ENCODE measurements around the gene ZNF280B.
"Not testable (repeated sequence)": the region's sequence is repeated elsewhere in the genome, so short reads cannot be mapped to it uniquely, and the experiment has no call there.

ZNF280B gene

DNA sequence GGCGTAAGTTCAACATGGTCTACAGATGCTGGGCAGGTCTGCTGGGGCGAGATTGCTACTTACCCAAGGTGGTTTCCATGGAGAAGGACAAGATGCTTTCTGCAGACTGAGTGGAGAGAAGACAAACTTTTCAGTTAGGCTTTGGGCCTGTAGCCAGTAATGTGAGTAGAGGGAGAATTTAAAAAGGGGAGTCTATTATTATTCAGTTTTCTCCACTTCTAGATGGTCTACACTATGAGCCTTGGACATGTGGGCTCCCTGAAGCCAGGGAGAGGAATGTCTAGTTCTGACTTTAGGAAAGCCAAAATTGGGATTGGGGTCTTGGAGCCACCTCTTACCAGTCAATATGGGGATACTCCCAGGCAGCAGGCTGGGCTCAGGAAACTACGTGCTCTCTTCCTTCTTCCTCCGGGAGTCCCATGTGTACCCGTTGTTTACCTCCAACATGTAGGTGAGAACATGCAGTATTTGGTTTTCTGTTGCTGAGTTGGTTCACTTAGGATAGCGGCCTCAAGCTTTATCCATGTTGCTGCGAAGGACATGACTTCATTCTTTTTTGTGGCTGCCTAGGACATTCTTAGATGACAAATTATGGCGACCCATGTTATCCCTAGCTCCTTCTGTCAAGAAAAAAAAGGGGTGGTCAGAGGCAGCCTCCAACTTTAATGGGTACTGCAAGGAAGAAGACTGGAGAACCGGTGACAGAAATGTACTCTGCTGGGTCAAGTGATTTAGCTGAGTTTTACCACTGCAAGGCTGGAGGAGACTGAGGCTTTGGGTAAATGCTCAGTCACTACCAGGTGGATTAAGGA is 26.3 kb upstream of the ZNF280B start:
- Histone ChIP-seq H3K4me1 (ENCODE audit: insufficient read depth, low read length) (no peaks in the 10 kb centered on the region), H4K20me1 (ENCODE audit: insufficient read depth, low read length) (no peaks in the 10 kb centered on the region), H2AFZ (ENCODE audit: low read depth, low read length) (no peak overlapping the region)

DNA sequence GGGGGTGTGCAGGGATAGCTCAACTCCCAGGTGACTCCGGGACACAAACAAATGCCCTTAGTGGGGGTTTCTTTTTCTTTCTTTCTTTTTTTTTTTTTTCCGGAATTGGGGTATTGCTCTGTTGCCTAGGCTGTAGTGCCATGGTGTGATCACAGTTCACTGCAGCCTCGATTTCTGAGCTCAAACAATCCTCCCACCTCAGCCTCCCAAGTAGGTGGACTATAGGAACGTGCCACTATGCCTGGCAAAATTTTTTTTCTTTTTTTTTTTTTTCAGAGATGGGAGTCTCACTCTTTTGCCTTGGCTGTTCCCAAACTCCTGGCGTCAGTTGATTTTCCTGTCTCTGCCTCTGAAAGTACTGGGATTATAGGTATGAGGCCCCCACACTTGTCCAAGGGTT is 25.3 kb upstream of the ZNF280B start:
- Histone ChIP-seq H3K4me2 (ENCODE audit: insufficient read depth, low read length) (no peak overlapping the region), H3K4me1 (ENCODE audit: insufficient read depth, low read length) (no peaks in the 10 kb centered on the region), H3K36me3 (ENCODE audit: insufficient read depth, low read length) (no peaks in the 10 kb centered on the region), H3K9ac (ENCODE audit: low read depth, low read length) (no peak overlapping the region), H3K4me3 (ENCODE audit: low read depth in 1 of 2, low read length in 2 of 2) (no peak overlapping the region), H3K27me3 (ENCODE audit: insufficient read depth, low read length, poor library complexity) (no peaks in the 10 kb centered on the region), H3K27ac (ENCODE audit: low read length) (no peak overlapping the region), H3K79me2 (ENCODE audit: insufficient read depth, low read length) (no peaks in the 10 kb centered on the region), H4K20me1 (ENCODE audit: insufficient read depth, low read length) (no peaks in the 10 kb centered on the region), H2AFZ (ENCODE audit: low read depth, low read length) (no peak overlapping the region), H3K9me3 (ENCODE audit: insufficient read depth, low read length, severe bottlenecking) (no peaks in the 10 kb centered on the region)
- ATAC-seq (ENCODE audit: insufficient read depth, low read depth): no peak
- TF ChIP-seq, protein P1, sequence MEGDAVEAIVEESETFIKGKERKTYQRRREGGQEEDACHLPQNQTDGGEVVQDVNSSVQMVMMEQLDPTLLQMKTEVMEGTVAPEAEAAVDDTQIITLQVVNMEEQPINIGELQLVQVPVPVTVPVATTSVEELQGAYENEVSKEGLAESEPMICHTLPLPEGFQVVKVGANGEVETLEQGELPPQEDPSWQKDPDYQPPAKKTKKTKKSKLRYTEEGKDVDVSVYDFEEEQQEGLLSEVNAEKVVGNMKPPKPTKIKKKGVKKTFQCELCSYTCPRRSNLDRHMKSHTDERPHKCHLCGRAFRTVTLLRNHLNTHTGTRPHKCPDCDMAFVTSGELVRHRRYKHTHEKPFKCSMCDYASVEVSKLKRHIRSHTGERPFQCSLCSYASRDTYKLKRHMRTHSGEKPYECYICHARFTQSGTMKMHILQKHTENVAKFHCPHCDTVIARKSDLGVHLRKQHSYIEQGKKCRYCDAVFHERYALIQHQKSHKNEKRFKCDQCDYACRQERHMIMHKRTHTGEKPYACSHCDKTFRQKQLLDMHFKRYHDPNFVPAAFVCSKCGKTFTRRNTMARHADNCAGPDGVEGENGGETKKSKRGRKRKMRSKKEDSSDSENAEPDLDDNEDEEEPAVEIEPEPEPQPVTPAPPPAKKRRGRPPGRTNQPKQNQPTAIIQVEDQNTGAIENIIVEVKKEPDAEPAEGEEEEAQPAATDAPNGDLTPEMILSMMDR (IDR thresholded peaks at IDR 0.05; ENCODE audit: borderline replicate concordance, extremely low read depth, low read length, poor library complexity, severe bottlenecking): no peak
- TF ChIP-seq EZH2 (IDR thresholded peaks at IDR 0.05; ENCODE audit: borderline replicate concordance, low read depth, low read length, severe bottlenecking): no peak
- no peak for DNase-seq

More for the DNA sequence above, 26.3 kb upstream of the ZNF280B start:
- TF ChIP-seq, protein P1 (IDR thresholded peaks at IDR 0.05; ENCODE audit: borderline replicate concordance, extremely low read depth, low read length, poor library complexity, severe bottlenecking): no peak
- TF ChIP-seq EZH2 (IDR thresholded peaks at IDR 0.05; ENCODE audit: borderline replicate concordance, low read depth, low read length, severe bottlenecking): no peak
- no peak overlapping the region for H3K4me3 ChIP-seq (ENCODE audit: low read depth in 1 of 2, low read length in 2 of 2)
- no peaks in the 10 kb centered on the region for H3K9me3 ChIP-seq (ENCODE audit: insufficient read depth, low read length, severe bottlenecking)
- no peaks in the 10 kb centered on the region for H3K27me3 ChIP-seq (ENCODE audit: insufficient read depth, low read length, poor library complexity)
- no peak overlapping the region for H3K9ac ChIP-seq (ENCODE audit: low read depth, low read length)
- ATAC-seq (ENCODE audit: insufficient read depth, low read depth): no peak
- H3K36me3 ChIP-seq (ENCODE audit: insufficient read depth, low read length): no peaks in the 10 kb centered on the region
- DNase-seq: no peak
- H3K79me2 ChIP-seq (ENCODE audit: insufficient read depth, low read length): no peaks in the 10 kb centered on the region
- no peak overlapping the region for H3K4me2 ChIP-seq (ENCODE audit: insufficient read depth, low read length)
- no peak overlapping the region for H3K27ac ChIP-seq (ENCODE audit: low read length)

DNA sequence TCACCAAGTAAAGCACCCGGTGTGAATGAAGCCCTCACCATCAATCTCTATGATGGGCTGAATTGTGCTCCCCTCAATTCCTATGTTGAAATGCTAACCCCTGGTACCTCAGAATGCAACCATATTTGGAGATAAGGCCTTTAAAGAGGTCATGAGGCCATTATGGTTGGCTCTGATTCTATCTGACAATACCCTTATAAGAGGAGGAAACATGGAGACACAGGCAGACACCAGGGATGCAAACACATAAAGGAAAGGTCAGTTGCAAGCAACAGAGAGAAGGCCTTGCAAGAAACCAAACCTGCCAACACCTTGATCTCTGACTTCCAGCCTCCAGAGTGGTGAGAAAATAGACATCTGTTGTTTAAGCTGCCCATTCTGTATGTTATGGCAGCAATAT is 24.9 kb upstream of the ZNF280B start:
- Histone ChIP-seq H3K27me3 (ENCODE audit: insufficient read depth, low read length, poor library complexity) (no peaks in the 10 kb centered on the region), H3K79me2 (ENCODE audit: insufficient read depth, low read length) (no peaks in the 10 kb centered on the region), H3K36me3 (ENCODE audit: insufficient read depth, low read length) (no peaks in the 10 kb centered on the region), H3K4me1 (ENCODE audit: insufficient read depth, low read length) (no peaks in the 10 kb centered on the region), H3K9ac (ENCODE audit: low read depth, low read length) (no peak overlapping the region), H3K9me3 (ENCODE audit: insufficient read depth, low read length, severe bottlenecking) (no peaks in the 10 kb centered on the region), H3K27ac (ENCODE audit: low read length) (no peak overlapping the region), H4K20me1 (ENCODE audit: insufficient read depth, low read length) (no peaks in the 10 kb centered on the region), H3K4me3 (ENCODE audit: low read depth in 1 of 2, low read length in 2 of 2) (no peak overlapping the region), H3K4me2 (ENCODE audit: insufficient read depth, low read length) (no peak overlapping the region), H2AFZ (ENCODE audit: low read depth, low read length) (no peak overlapping the region)
- ATAC-seq (ENCODE audit: insufficient read depth, low read depth): no peak
- no peak for TF ChIP-seq EZH2 (IDR thresholded peaks at IDR 0.05; ENCODE audit: borderline replicate concordance, low read depth, low read length, severe bottlenecking)
- TF ChIP-seq, protein P1 (IDR thresholded peaks at IDR 0.05; ENCODE audit: borderline replicate concordance, extremely low read depth, low read length, poor library complexity, severe bottlenecking): no peak
- DNase-seq: no peak

- not testable (repeated sequence) for H3K4me3 ChIP-seq (ENCODE audit: low read depth in 1 of 2, low read length in 2 of 2); H3K27me3 ChIP-seq (ENCODE audit: insufficient read depth, low read length, poor library complexity); H3K4me1 ChIP-seq (ENCODE audit: insufficient read depth, low read length); H3K79me2 ChIP-seq (ENCODE audit: insufficient read depth, low read length); ATAC-seq (ENCODE audit: insufficient read depth, low read depth); H3K9ac ChIP-seq (ENCODE audit: low read depth, low read length); H3K27ac ChIP-seq (ENCODE audit: low read length); H3K9me3 ChIP-seq (ENCODE audit: insufficient read depth, low read length, severe bottlenecking); H3K4me2 ChIP-seq (ENCODE audit: insufficient read depth, low read length); DNase-seq; H2AFZ ChIP-seq (ENCODE audit: low read depth, low read length); H4K20me1 ChIP-seq (ENCODE audit: insufficient read depth, low read length); H3K36me3 ChIP-seq (ENCODE audit: insufficient read depth, low read length)
These were observed 24.1 kb upstream of the ZNF280B start for GRCh38 chr22:22532547-22533071.

All from DND-41 (cell line).